ENCODE measurements around the gene SLC30A1.

Gene SLC30A1

DNA sequence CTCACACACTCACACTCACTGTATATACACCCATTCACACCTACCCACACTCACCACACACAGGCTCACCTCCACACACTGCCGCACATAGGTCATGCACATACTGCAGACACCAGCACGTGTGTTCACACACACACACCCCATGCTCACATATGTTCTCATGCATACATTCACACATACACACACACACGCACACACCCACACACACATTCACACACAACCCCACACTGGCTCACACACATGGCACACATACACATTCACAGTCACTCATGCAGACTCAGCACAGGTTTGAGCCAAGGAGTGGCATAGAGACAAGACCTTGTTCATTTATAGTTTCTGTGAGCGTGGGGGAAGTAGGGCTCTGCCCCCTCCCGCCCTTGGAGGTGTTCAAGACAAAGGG, 41.1 kb upstream of the SLC30A1 start:
- Histone ChIP-seq H3F3A (ENCODE audit: low read depth) (peaks cover 11% of the 10 kb centered on the region; the same call in 1 of the 2 replicates), H3K36me3 (ENCODE audit: insufficient read depth, low read length) (no peaks in the 10 kb centered on the region), H3K9ac (ENCODE audit: low read depth, low read length, poor library complexity, severe bottlenecking) (no peak overlapping the region), H3K79me2 (ENCODE audit: insufficient read depth, low read length) (no peaks in the 10 kb centered on the region), H3K4me2 (ENCODE audit: low read depth, low read length, poor library complexity, severe bottlenecking) (no peak overlapping the region), H3K9me2 (replicated peaks; ENCODE audit: low read depth, low read length) (no peaks in the 10 kb centered on the region), H3K9me3 (ENCODE audit: insufficient read depth, low read depth, low read length) (no peaks in the 10 kb centered on the region), H3K27me3 (ENCODE audit: insufficient read depth, low read length, poor library complexity, severe bottlenecking) (no peaks in the 10 kb centered on the region), H2AFZ (ENCODE audit: low read length) (no peak overlapping the region), H4K20me1 (ENCODE audit: insufficient read depth, low read length, poor library complexity, severe bottlenecking) (no peaks in the 10 kb centered on the region), H3K4me1 (ENCODE audit: insufficient read depth, low read length, poor library complexity, severe bottlenecking) (peaks cover 21% of the 10 kb centered on the region), H3K4me3 (ENCODE audit: low read length, poor library complexity, severe bottlenecking) (no peak overlapping the region)
- TF ChIP-seq, protein P1, sequence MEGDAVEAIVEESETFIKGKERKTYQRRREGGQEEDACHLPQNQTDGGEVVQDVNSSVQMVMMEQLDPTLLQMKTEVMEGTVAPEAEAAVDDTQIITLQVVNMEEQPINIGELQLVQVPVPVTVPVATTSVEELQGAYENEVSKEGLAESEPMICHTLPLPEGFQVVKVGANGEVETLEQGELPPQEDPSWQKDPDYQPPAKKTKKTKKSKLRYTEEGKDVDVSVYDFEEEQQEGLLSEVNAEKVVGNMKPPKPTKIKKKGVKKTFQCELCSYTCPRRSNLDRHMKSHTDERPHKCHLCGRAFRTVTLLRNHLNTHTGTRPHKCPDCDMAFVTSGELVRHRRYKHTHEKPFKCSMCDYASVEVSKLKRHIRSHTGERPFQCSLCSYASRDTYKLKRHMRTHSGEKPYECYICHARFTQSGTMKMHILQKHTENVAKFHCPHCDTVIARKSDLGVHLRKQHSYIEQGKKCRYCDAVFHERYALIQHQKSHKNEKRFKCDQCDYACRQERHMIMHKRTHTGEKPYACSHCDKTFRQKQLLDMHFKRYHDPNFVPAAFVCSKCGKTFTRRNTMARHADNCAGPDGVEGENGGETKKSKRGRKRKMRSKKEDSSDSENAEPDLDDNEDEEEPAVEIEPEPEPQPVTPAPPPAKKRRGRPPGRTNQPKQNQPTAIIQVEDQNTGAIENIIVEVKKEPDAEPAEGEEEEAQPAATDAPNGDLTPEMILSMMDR (conservative IDR thresholded peaks at IDR 0.05; ENCODE audit: low read length), result no peak
- TF ChIP-seq EZH2phosphoT487 (IDR thresholded peaks at IDR 0.05; ENCODE audit: borderline replicate concordance), result no peak

DNA sequence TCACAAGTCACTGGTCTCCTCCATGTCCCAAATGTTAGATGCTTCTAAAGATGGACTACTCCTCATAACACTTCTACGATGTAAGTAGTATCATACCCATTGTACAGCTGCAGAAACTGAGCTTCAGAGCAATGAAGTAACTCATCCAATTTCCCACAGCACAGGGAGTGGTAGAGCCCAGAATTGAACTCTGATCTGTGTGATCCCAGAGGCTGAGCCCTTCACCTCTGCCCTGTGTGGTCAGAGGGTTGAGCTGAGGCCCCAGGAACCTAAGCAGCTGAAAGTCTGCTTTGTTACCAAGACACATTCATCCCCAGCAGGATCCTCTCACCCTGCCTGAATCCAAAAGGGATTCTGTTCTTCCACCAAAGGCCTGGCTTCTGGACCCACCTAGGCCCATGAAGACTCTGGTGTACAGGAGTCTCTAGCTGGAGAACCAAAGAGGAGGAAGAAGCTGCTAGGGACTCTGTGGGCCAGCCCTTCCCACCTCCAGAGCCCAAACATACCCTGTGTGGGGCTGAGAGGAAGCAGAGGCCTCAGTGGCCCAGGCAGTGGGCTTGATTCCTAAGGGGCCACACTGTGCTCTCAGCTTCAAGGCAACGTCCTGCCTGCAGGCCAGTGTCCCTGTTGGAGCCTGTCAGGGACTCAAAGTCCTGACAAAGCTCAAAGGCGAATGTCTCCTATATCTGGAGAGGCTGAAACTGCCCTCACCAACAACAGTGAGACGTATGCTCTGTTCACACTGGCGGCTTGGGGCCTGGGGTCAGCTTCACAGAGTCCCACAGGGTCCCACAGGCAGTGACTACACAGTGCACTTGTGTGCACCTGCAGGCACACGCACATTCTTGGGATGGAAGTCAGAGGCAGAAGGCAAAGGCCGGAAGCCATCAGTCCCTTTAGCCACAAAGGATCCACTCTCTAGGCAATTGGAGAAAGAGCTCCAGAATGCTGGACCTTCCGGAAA, 40.4 kb upstream of the SLC30A1 start:
- Histone ChIP-seq H2AFZ (ENCODE audit: low read length) (no peak overlapping the region), H3K36me3 (ENCODE audit: insufficient read depth, low read length) (no peaks in the 10 kb centered on the region), H3K4me1 (ENCODE audit: insufficient read depth, low read length, poor library complexity, severe bottlenecking) (peaks cover 21% of the 10 kb centered on the region), H3K9me2 (replicated peaks; ENCODE audit: low read depth, low read length) (no peaks in the 10 kb centered on the region), H3K4me2 (ENCODE audit: low read depth, low read length, poor library complexity, severe bottlenecking) (no peak overlapping the region), H3K9me3 (ENCODE audit: insufficient read depth, low read depth, low read length) (no peaks in the 10 kb centered on the region), H3K9ac (ENCODE audit: low read depth, low read length, poor library complexity, severe bottlenecking) (no peak overlapping the region), H4K20me1 (ENCODE audit: insufficient read depth, low read length, poor library complexity, severe bottlenecking) (no peaks in the 10 kb centered on the region), H3K27me3 (ENCODE audit: insufficient read depth, low read length, poor library complexity, severe bottlenecking) (no peaks in the 10 kb centered on the region), H3K79me2 (ENCODE audit: insufficient read depth, low read length) (no peaks in the 10 kb centered on the region), H3K4me3 (ENCODE audit: low read length, poor library complexity, severe bottlenecking) (no peak overlapping the region), H3F3A (ENCODE audit: low read depth) (peaks cover 11% of the 10 kb centered on the region; the same call in 1 of the 2 replicates)
- TF ChIP-seq, protein P1 (conservative IDR thresholded peaks at IDR 0.05; ENCODE audit: low read length), result no peak
- no peak for TF ChIP-seq EZH2phosphoT487 (IDR thresholded peaks at IDR 0.05; ENCODE audit: borderline replicate concordance)

- Histone ChIP-seq H4K20me1 (ENCODE audit: insufficient read depth, low read length, poor library complexity, severe bottlenecking) (no peaks in the 10 kb centered on the region), H3K9ac (ENCODE audit: low read depth, low read length, poor library complexity, severe bottlenecking) (no peak overlapping the region), H3K9me2 (replicated peaks; ENCODE audit: low read depth, low read length) (no peaks in the 10 kb centered on the region), H3K36me3 (ENCODE audit: insufficient read depth, low read length) (no peaks in the 10 kb centered on the region), H3K4me1 (ENCODE audit: insufficient read depth, low read length, poor library complexity, severe bottlenecking) (peaks cover 29% of the 10 kb centered on the region), H3K4me3 (ENCODE audit: low read length, poor library complexity, severe bottlenecking) (no peak overlapping the region), H3K9me3 (ENCODE audit: insufficient read depth, low read depth, low read length) (no peaks in the 10 kb centered on the region), H3K27me3 (ENCODE audit: insufficient read depth, low read length, poor library complexity, severe bottlenecking) (no peaks in the 10 kb centered on the region), H2AFZ (ENCODE audit: low read length) (peak overlapping the region; percentile 27; the same call in 1 of the 2 replicates), H3F3A (ENCODE audit: low read depth) (no peaks in the 10 kb centered on the region), H3K4me2 (ENCODE audit: low read depth, low read length, poor library complexity, severe bottlenecking) (no peak overlapping the region), H3K79me2 (ENCODE audit: insufficient read depth, low read length) (no peaks in the 10 kb centered on the region)
- TF ChIP-seq EZH2phosphoT487 (IDR thresholded peaks at IDR 0.05; ENCODE audit: borderline replicate concordance), result no peak
- TF ChIP-seq, protein P1 (conservative IDR thresholded peaks at IDR 0.05; ENCODE audit: low read length), result no peak
Observed at GRCh38 chr1:211616965-211617297, 38.0 kb upstream of the SLC30A1 start.
